Stimulated activated CD4-positive, alpha-beta T cell treated with anti-CD3 and anti-CD28 coated beads, Interleukin-12 subunit alpha, Interleukin-12 subunit beta, amount 100 ng/mL, for 48 hours (primary cell): ENCODE data around the gene KNDC1.

Source experiments
- DNase-seq, 3 donors: peaks; one replicate each; pipeline ENCODE4 v3.0.0-alpha.2; 2020; ENCODE audit warnings: low read depth in 2 of 3, low spot score in 1 of 3

Gene KNDC1

GRCh38 chr10:133236401-133237240, 76.6 kb downstream of the KNDC1 start:
- no peak for DNase-seq

GRCh38 chr10:133237241-133237587, 77.2 kb downstream of the KNDC1 start:
- DNase-seq = no peak

GRCh38 chr10:133237588-133238465, 77.8 kb downstream of the KNDC1 start, which contains the start of gene VENTX:
Gene VENTX, plus strand, starts transcription at chr10:133237855. Its CDS starts 60 bp downstream, at chr10:133237915.
- DNase-seq = no peak

- DNase-seq = no peak
Observed at GRCh38 chr10:133238466-133238804, 78.4 kb downstream of the KNDC1 start.

DNA sequence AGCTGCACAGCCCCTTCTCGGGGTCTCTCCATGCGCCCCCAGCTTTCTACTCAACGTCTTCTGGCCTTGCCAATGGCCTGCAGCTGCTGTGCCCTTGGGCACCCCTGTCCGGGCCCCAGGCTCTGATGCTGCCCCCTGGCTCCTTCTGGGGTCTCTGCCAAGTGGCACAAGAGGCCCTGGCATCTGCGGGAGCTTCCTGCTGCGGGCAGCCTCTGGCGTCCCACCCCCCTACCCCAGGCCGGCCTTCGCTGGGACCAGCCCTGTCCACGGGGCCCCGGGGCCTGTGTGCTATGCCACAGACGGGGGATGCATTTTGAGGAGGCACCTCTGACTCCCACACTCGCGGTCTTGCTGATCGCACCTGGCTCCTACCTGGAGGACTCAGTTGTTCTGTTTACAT, 80.0 kb downstream of the KNDC1 start:
- DNase-seq = no peak

DNA sequence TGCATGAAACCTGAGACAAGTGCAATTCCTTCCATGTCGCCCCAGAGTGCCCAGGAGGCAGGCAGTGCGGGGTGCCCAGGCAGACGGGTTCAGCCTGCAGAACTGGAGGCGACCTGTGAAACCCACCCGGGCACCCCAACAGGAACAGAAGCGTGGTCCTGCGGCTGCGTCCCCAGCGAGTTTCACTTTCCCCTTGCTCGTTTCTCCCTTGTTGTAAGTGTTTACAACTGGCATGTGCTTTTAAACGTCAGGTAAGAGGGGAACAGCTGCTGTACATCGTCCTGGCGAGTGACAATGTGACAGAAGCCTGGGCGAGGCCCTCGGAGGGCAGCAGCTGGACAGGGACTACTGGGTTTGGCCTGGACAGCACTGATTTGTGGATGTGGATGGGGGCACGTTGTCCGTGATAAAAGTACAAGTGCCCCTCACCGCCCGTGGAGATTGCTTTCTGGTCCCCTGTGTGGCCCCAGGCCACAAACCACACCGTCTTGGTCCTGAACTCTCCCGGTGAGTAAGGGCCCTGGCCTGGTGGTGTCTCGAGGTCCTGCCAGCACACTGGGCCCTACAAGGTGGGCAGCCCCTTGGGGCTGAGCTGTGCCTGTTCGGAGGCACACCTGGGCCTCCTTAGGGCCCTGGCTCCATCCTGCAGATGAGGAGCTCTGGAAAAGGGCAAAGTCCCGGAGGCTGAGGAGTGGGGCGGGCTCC, 81.6 kb downstream of the KNDC1 start:
- DNase-seq = no peak

- DNase-seq = no peak
Observed at GRCh38 chr10:133242611-133243356, 82.8 kb downstream of the KNDC1 start.

- DNase-seq = no peak
Observed at GRCh38 chr10:133243593-133243992, 83.6 kb downstream of the KNDC1 start.

DNA sequence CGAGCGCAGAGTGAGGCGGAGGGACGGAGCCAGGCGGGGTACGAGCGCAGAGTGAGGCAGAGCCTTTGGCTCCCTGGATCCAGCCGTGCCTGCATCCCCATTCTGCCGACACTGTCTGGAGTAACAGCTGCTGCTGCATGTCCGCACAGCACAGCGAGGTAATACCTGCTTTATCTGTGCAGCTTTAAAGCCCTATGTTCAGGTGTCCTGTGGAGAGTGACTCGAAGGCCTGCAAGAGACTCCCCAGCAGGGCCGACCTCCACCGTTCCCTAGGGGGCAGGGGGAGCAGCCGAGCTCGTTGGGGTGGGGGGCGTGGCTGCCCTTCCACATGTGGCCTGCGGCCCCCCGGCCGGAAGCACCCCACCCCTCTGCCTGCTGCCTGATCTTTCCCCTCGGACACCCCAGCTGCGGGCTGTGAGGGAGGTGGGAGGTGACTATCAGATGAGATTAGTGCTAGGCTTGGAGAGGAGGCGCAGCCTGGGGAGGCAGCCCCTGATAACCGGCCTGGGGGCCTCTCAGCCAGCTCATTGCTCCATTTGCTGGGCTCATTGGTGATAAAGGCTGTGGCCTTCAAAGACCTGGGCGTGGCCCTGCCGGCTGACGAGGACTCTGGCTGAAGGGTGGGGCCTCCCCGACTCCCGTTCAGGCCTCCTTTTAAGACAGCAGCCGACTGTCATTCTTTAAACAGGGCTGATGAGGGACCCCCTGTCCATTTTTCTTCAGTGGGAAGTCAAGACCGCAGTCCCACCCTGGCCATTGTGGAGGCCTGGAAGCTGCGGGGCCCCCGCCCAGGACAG, 85.6 kb downstream of the KNDC1 start:
- DNase-seq = no peak

DNA sequence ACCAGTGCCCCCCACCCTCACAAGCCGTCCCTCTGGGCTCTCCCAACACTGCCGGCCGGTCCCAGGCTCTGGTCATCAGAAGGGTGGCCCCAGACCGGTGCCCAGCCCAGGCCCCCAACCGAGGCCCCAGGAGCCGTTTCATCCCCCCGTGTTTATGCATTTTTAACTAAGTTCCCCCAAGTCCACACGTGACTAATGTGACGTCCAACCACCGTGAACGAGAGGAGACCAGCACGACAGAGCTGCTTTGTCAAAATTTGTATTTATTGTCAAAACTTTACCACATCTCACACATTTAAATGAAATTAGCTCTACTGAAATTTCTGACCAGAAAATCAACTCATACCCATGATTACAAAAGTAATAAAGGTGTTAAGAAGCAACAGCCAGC, 86.2 kb downstream of the KNDC1 start:
- DNase-seq = no peak

DNA sequence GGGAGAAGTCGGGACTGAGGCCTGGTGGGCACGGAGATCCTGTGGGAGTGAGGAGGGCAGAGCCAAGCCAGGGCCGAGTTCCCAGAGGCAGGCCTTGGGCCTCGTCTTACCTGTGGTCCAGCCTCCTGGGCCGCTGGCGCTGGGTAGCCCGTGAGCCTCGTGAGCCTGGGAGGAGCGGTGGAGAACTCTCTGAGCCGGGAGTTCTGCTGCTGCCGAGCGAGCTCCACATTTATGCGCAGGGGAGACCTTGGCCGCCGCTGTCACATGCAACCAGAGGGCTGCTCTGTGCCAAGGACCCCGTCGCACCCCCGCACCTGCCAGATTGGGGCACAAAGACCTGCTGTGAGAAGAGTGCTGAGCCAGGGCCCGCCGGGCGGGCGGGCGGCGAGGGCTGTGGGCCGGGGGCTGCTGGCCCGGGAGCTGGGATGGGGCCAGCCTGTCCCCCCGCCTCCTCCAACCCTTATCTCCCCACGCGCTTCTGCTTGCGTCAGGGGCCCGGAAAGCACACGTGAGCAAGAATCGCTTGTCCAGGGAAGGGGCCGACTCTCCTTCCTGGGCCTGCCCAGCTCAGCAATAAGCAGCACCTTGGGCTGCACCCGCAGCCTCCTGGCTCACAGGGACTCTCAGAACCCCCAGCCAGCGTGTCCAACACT, 87.8 kb downstream of the KNDC1 start:
- DNase-seq = no peak

- DNase-seq = no peak
Observed at GRCh38 chr10:133248334-133248715, 88.3 kb downstream of the KNDC1 start.

DNA sequence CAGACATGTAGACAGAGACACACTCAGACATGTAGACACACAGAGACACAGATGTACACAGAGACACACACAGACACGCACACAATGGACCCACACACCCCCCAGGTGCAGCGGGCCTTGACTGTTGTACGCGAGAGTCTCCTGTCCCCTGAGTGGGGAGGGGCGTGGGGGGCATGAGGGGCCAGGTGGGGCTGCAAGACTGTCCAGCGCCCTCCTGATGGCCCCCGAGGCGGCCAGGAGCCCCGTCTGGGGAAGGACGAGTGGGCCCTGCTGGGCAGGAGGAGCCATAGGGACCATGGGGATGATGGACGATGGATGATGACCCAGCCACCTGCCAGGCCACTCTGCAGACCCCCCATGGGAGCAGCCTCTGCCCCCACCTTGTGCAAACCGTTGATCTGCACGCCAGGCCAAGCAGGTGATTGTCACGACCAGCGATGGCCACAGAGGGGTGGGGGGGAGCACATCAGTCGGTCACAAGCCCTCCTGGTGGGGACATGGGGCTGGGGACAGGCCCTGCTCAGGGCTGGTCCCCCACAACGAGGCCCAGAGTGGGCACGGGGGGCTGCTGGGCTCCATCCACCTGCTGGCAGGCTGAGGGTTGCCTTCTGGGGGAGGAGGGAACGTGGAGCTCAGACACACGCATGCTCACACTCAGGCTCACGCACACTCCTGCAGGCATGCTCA, 89.2 kb downstream of the KNDC1 start:
- no peak for DNase-seq

DNA sequence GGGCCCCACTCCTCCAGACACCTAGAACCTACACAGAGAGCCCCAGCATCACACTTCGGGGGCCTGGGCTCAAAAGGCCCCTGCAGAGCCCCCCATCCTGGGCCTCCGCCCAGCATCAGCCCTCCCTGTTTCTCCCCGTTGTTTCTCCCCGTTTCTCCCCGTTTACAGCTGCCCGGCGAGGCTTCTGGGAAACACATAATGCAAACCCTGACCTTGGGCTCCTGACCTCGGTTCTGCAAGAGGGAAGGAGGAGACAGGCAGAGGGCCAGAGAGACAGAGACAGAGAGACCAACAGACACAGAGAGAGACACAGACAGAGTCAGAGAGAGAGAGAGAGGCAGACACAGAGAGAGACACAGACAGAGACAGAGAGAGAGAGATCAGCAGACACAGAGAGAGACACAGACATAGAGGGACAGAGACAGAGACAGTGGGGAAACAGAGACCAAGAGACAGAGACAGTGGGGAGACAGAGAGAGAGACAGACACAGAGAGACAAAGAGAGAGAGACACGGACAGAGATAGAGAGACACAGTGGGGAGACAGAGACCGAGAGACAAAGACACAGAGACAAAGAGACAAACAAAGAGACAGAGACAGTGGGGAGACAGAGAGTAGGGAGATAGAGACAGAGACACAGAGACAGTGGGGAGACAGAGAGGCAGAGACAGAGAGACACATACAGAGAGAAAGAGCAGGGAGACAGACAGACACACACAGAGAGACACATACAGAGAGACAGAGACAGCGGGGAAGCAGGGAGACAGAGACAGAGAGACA, 90.1 kb downstream of the KNDC1 start:
- DNase-seq = no peak

DNA sequence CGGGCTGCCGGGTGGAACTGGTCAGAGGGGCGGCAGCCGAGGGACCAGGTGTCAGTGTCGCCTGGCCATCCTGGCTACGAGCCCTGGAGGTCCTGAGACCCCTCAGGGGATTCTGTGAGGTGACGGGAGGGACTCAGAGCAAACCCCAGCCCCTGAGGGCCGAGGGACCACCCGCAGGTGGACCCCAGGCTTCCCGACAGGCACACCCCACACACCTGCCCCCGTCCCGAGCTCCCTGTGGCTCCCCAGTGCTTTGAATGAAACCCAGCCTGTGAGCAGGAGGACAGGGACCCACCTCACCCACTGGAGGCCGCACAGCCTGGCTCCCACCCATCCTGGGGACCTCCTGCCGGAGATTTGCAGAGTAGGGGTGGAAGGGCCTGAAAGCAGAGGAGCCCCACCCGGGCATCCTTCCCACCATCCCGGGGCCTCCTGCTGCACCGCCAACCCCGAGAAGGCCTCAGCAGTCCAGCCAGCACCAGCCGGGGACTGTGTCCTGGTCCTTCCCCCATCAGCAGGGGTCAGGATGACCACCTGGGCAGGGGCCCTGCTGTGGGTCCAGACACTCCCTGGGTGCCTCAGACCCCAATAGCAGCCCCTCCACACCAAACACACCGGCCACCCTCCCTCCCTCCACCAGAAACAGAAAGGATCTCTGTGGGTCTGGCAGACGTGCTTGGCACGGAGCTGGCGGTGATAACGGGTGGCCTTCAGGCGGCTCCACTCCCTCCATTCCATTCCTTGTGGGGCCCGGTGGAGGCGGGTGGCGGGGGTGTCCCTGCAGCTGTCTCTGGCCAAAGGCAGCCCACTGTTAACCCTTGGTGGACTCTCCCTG, 91.6 kb downstream of the KNDC1 start:
- DNase-seq = no peak

- no peak for DNase-seq
Observed at GRCh38 chr10:133252223-133252552, 92.2 kb downstream of the KNDC1 start.

DNA sequence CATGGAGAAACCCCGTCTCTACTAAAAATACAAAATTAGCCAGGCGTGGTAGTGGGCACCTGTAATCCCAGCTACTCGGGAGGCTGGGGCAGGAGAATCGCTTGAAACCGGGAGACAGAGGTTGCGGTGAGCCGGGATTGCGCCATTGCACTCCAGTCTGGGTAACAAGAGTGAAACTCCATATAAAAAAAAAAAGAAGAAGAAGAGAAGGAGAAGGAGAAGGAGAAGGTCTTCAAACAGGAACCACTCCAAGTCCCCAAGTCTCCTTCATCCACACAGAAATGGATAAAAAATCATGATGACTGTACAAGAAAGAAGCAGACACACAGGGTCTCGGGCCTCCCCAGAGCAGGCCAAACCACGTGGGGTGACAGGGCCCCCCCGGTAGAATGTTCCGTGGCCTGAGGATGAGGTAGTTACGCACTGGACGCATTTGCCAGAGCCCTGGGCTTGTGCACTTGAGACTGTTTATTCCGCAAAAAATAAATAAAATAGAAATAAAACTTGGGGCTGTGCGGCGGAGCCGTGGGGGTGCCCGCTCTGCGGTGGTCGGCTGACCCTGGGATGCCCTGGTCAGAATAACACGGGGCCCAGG, 93.4 kb downstream of the KNDC1 start:
- no peak for DNase-seq
